A172 (cell line): ENCODE measurements around the gene TRAPPC10. TPM values are rescaled to one million over a fixed set of nuclear protein-coding genes. Genes with fewer than 3 reads are reported as not detected.
"Not testable (repeated sequence)": the region's sequence is repeated elsewhere in the genome, so short reads cannot be mapped to it uniquely, and the experiment has no call there.

Source experiments
- DNase-seq: peaks from one replicate; pipeline ENCODE4 v3.0.0-alpha.2; 2015; ENCODE audit warnings: low spot score
- total RNA-seq: library from RNA; depleted of rRNA; stranded (reverse); fragments of >200 nt; shearing (Covaris generic); gene quantifications from 2 replicates; pipeline ENCODE4 v1.2.3, GENCODE V29; 2014

The TRAPPC10 gene
- total RNA-seq, 1 experiment from 2014 or later = 34.7 TPM

- DNase-seq = no peak
Observed at GRCh38 chr21:44089001-44089911, 77.1 kb downstream of the TRAPPC10 start.

DNA sequence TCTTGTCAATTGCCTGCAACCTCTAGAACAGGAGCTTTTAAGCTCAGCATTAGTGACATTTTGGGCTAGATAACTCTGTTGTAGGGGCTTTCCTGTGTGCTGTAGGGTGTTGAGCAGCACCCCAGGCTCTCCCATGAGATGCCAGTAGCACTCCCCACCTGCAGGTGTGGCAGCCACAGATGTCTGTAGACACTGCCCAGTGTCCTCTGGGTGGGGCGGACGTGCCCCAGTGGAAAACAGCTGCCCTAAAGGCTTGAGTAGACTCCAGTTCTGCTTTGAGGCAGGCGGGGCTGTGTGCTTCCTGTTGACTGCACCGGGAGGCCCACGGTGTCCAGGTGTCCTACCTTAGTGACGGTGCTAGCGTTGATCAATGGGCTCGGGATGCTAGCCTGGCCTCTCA is 78.2 kb downstream of the TRAPPC10 start:
- no peak for DNase-seq

DNA sequence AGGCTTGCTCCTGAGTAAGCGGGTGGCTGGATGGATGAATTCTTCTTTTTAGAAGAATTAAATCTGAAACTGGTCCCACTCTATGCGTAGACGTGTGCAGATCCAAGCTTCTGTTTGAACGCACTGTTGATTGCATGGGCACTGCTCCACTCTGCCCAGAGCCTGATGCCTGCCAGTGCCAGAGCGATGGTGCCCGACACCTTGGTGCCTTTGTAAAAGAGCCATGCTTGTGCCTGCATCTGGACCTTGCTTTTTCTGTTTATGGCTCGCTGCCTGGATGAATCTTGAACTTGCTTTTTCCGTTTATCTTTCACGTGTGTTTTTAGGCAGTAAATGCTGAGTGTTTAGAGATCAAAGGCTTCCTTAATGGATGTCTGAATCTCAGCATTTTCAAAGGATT is 80.1 kb downstream of the TRAPPC10 start:
- no peak for DNase-seq

- no peak for DNase-seq
Observed at GRCh38 chr21:44093761-44094160, 81.7 kb downstream of the TRAPPC10 start.

- DNase-seq = no peak
Observed at GRCh38 chr21:44094832-44095231, 82.7 kb downstream of the TRAPPC10 start.

- not testable (repeated sequence) for DNase-seq
Observed at GRCh38 chr21:44098507-44098906, 86.4 kb downstream of the TRAPPC10 start.

- not testable (repeated sequence) for DNase-seq
Observed at GRCh38 chr21:44098964-44099363, 86.9 kb downstream of the TRAPPC10 start.

DNA sequence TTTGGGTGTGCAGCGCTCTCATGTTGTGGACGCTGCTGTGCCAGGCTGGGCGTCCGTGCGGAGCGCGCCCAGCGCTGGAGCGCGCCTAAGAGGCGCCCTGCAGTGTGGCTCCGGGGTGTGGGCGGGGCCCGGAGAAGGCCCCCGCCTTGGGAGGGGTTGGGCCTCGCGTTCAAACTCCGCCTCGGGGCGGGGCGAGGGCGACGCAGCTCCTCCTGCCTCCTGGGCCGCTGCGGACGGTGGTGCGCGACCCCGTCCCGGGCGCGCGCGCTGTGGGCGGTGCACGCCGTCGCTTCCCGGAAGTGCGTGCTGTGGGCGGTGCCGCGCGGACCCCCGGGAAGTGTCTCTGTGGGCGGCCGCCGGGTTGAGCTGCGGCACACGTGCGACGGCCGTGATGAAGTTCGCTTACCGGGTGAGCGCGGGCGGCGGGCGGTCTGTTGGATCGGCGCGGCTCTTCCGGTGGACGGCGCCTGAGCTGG is 95.0 kb downstream of the TRAPPC10 start, which contains the start of gene PWP2:
TSS of gene PWP2 (plus strand) at position 374 of the 476 bp plus-strand sequence. CDS start at position 392, 18 bp downstream.
- DNase-seq = not testable (repeated sequence)

- not testable (repeated sequence) for DNase-seq
Observed at GRCh38 chr21:44107589-44107988, 95.5 kb downstream of the TRAPPC10 start.

DNA sequence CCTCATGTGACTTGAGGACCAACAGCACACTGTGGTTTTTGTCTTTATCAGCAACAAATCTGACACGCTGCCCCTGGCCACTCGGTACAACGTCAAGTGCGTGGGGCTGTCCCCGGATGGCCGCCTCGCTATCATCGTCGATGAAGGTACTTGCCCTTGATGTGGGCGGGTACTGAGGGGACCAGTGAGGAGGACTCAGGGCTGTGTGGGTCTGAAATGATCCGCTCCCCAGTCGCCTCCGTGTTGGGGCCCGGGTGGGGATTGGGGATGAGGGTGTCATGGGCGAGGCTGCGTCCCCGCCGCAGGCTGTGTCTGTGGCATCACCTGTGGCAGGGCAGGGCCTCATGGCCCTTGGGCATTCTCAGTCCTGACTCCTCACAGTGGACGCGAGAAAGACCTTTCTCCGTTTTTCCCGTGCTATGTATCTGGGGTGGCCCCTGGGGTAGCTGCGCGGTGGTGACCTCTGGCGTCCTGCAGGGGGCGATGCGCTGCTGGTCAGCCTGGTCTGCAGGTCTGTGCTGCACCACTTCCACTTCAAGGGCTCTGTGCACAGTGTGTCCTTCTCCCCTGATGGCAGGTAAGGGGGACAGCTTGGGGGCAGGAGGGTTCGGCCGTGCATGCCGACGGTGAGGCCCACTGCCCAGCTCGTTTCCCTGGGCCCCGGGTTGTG is 101.7 kb downstream of the TRAPPC10 start:
- not testable (repeated sequence) for DNase-seq

- DNase-seq = not testable (repeated sequence)
Observed at GRCh38 chr21:44122131-44122530, 110.0 kb downstream of the TRAPPC10 start.

DNA sequence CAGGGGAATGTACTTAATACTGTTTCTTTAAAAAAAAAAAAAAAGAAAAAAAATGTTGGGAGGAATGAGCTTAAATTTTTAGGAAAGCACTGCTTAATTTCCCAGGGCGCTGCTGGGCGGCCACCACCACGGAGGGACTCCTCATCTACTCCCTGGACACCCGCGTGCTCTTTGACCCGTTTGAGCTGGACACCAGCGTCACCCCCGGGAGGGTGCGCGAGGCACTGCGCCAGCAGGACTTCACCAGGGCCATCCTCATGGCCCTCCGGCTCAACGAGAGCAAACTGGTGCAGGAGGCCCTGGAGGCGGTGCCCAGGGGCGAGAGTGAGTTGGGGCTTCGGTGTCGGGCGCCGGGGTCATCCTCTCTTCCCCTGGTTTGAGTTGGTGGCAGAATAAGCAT is 115.7 kb downstream of the TRAPPC10 start:
- not testable (repeated sequence) for DNase-seq

- not testable (repeated sequence) for DNase-seq
Observed at GRCh38 chr21:44133715-44134057, 121.6 kb downstream of the TRAPPC10 start.

GRCh38 chr21:44134732-44135131 is 122.6 kb downstream of the TRAPPC10 start:
- not testable (repeated sequence) for DNase-seq

DNA sequence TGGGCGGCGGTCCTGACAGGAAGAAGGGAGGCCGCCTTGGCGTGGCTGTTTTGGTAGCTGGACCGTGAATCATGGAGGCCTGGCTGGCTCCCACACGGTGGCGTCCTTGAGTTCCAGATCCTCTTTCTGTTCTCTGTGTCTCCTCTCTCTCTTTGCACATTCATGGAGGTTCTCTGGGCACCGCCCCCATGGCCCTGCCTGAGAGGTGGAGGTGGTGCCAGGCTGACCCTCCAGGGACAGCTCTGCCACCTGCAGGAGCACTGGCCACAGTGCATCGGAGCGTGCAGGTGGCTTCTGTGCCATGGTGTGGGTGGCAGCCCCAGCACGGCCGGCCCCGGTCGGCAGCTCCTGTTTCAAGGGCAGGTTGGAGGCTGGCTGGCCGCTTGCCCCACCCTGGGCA is 125.9 kb downstream of the TRAPPC10 start:
- not testable (repeated sequence) for DNase-seq

DNA sequence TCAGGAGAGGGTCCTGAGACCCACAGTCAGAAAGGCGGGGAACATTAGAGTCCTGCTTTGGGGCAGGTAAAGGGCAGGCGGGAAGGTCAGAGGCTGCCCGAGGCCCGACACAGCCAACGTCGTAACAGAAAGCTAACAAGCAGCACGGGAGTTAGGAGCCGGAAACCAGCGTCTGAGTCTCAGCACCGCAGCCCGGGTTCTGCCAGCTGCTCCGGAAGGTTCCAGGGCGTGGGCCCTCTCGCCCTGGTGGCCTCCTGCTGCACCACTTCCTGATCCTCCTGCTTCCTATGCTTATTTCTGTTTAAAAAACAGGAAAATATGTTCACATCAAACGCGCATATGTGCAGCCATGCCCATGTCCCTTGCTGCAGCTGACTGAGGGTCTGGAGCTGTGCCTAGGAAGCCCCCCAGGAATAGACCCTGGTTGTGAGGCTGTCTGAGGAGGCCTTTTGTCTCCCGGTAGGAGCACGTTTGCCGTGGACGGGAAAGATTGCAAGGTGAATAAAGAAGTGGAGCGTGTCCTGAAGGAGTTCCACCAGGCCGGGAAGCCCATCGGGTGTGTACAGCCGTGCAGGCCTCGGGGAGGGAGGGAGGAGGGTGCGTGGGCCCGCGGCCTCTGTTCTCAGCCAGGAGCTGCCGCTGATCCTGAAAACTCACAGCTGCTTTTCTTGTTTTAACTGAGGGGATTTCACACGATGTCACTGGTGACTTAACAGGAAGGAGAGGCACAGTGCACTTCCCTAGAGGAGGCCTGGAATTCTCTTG is 127.9 kb downstream of the TRAPPC10 start:
- DNase-seq = not testable (repeated sequence)

GRCh38 chr21:44140552-44140932 is 128.4 kb downstream of the TRAPPC10 start:
- DNase-seq = not testable (repeated sequence)

GRCh38 chr21:44142470-44142869 is 130.4 kb downstream of the TRAPPC10 start:
- DNase-seq = not testable (repeated sequence)

GRCh38 chr21:44143380-44143779 is 131.3 kb downstream of the TRAPPC10 start:
- not testable (repeated sequence) for DNase-seq

DNA sequence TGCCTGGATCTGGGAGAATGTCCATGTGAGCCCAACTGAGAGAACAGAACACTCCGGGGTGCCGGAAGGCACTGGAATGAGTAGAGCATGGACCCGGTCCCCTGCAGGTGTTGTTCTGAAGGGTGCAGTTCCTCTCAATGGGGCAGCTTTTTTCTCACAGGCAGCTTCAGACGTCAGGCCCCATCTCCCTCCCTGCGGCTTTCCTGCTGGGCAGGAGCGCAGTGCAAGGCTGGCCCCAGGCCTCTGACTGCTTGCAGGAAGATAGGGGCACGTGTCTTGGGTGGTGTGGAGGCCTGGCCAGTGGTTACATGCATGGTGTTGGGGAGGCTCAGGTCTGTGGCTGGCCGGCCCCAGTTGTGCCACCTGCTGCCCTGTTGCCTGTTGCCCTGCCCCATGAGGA is 131.9 kb downstream of the TRAPPC10 start:
- DNase-seq = not testable (repeated sequence)

- DNase-seq = not testable (repeated sequence)
Observed at GRCh38 chr21:44144784-44145602, 132.9 kb downstream of the TRAPPC10 start.
